Ovary (tissue), 9 donors: ENCODE results near the gene EPM2AIP1. TPM values are rescaled to one million over a fixed set of nuclear protein-coding genes. Genes with fewer than 3 reads are reported as not detected.

Experiments
- DNase-seq, 5 donors: peaks; one replicate each; pipeline ENCODE4 v3.0.0-alpha.2; 2019 to 2020
- H3K27ac ChIP-seq, 2 donors: fragments of 200-600 bp; one replicate each; pipeline versions ENCODE4 v1.5.1 to v1.8.0; 2019 to 2022
- H3K27me3 ChIP-seq: fragments of 200-600 bp; one replicate; pipeline ENCODE4 v1.8.0; 2022
- H3K36me3 ChIP-seq: fragments of 200-600 bp; sonication (generic); one replicate; pipeline ENCODE4 v1.5.1; 2019
- H3K4me1 ChIP-seq: one replicate; pipeline ENCODE4 v1.8.1; 2013; ENCODE audit warnings: mild to moderate bottlenecking, moderate library complexity; ENCODE audit not compliant: insufficient read depth
- H3K4me3 ChIP-seq: fragments of 200-600 bp; sonication (generic); one replicate; pipeline ENCODE4 v1.5.1; 2017
- H3K9me3 ChIP-seq, 2 donors: fragments of 200-600 bp in 1 of 2; sonication (generic) in 1 of 2; one replicate each; pipeline versions ENCODE4 v1.5.1 to v1.8.1; 2013 to 2019; ENCODE audit warnings: mild to moderate bottlenecking in 1 of 2, moderate library complexity in 1 of 2
- EP300 ChIP-seq: sonication (generic); formaldehyde crosslinking; IDR thresholded peaks from one replicate; pipeline ENCODE4 v1.6.1; 2017; ENCODE audit warnings: antibody characterized with exemption
- POLR2A ChIP-seq: fragments of 450-650 bp; IDR thresholded peaks from one replicate; pipeline ENCODE4 v1.6.1; 2017; ENCODE audit warnings: antibody characterized with exemption, mild to moderate bottlenecking, moderate library complexity
- WGBS, 3 donors: extraction: QIAGEN DNeasy Blood & Tissue Kit in 1 of 3; methylation state at CpG; one replicate each; pipeline versions ENCODE4 v1.1.5 to v1.1.7; 2013 to 2017; 5-methylcytosine and 5-hydroxymethylcytosine counted together
- intact Hi-C, 4 donors: fragments of 100-400 bp; cut with DNase I; formaldehyde crosslinking; loops; one replicate each; pipeline versions ENCODE4 v1.11.0 to v1.15.1; 2022 to 2023
- polyA plus RNA-seq, 2 donors: library from polyadenylated mRNA; stranded (reverse); fragments of 200-250 nt in 1 of 2; fragments of 350-450 nt in 1 of 2; fragmentation: Illumina TruSeq in 1 of 2; extraction: RNeasy Lipid Tissue Mini Kit (QIAGEN cat#74804) in 1 of 2; gene quantifications; one replicate each; pipeline ENCODE4 v1.2.3, GENCODE V29; 2013 to 2014
- total RNA-seq, 7 donors: library from RNA; depleted of rRNA in 2 of 7; stranded (reverse); fragments of >200 nt in 2 of 7; fragmentation: NEBNext Ultra II Directional in 3 of 7; extraction: Animal tissue kit (Norgen Biotek cat#: 25700) in 3 of 7; gene quantifications; one replicate each; pipeline versions ENCODE4 v1.1.0 to v1.2.4, GENCODE V29; 2016 to 2023
- TF ChIP-seq, protein P1 (sequence below), 3 donors: fragments of 450-650 bp in 2 of 3; fragments of 200-600 bp in 1 of 3; IDR thresholded peaks; one replicate each; pipeline versions ENCODE4 v1.5.1 to v1.8.0; 2016 to 2022; ENCODE audit warnings: antibody characterized with exemption in 3 of 3, mild to moderate bottlenecking in 1 of 3
- donor health status: DM: no; HTN: no; CAD: no; lungs with moderate emphysema.
- donor health status: DM: no; HTN: no; CAD: no.
- donor health status: Bipolar disorder and iron deficiency.
- donor health status: DM: yes; HTN: yes; CAD: no.
- donor health status: DM: no; HTN: no; CAD: no.
- donor health status: DM: yes; HTN: yes; CAD: no.

Gene EPM2AIP1
- total and polyA plus RNA-seq, 9 donors, result 10.2 to 40.0 (median 31.8) TPM

DNA sequence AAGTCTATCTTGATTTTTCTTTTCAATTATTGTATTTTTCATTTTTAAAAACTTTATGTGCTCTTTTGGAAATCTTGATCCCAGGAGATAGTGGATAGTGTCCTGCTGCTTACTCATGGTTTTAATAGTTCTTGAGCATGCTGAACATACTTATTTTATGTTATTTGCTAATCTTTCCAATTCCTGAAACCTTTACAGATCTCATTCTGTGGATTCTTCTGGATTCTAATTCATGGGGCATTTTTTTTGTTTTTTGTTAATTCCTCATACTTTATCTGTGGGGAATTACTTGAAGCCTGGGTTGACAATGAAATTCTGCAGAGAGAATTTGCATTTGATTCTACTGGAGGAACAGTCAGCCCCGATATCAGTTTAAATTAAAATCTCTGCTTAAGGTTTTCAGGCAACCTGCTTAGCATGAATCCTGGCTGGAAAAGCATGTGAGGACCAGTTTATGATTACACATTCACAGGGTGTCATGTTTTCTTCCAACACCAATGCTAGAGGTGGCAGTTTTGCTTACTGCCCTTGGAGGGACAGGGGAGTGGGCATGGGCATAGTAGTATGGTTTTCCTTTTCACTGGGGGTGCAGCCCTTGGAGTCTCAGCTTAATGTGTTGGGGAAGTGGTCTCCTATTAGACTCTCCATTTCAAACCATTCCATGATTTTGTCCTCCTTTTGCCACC is 46.4 kb upstream of the EPM2AIP1 start:
- intact Hi-C loops, result no loop called here
- H3K36me3 ChIP-seq, result no peaks in the 10 kb centered on the region
- 88 to 100% (median 97%) methylated on average over 1 of the region's 1 CpG for WGBS, 3 donors
- H3K27me3 ChIP-seq, result no peaks in the 10 kb centered on the region
- DNase-seq, result no peak
- H3K4me1 ChIP-seq, result no peaks in the 10 kb centered on the region
- no peaks in the 10 kb centered on the region for H3K9me3 ChIP-seq
- TF ChIP-seq EP300 (no peak), POLR2A (no peak)
- TF ChIP-seq, protein P1, sequence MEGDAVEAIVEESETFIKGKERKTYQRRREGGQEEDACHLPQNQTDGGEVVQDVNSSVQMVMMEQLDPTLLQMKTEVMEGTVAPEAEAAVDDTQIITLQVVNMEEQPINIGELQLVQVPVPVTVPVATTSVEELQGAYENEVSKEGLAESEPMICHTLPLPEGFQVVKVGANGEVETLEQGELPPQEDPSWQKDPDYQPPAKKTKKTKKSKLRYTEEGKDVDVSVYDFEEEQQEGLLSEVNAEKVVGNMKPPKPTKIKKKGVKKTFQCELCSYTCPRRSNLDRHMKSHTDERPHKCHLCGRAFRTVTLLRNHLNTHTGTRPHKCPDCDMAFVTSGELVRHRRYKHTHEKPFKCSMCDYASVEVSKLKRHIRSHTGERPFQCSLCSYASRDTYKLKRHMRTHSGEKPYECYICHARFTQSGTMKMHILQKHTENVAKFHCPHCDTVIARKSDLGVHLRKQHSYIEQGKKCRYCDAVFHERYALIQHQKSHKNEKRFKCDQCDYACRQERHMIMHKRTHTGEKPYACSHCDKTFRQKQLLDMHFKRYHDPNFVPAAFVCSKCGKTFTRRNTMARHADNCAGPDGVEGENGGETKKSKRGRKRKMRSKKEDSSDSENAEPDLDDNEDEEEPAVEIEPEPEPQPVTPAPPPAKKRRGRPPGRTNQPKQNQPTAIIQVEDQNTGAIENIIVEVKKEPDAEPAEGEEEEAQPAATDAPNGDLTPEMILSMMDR (IDR thresholded peaks at IDR 0.05), result no peak
- H3K4me3 ChIP-seq, result no peak overlapping the region
- H3K27ac ChIP-seq, result no peak overlapping the region

DNA sequence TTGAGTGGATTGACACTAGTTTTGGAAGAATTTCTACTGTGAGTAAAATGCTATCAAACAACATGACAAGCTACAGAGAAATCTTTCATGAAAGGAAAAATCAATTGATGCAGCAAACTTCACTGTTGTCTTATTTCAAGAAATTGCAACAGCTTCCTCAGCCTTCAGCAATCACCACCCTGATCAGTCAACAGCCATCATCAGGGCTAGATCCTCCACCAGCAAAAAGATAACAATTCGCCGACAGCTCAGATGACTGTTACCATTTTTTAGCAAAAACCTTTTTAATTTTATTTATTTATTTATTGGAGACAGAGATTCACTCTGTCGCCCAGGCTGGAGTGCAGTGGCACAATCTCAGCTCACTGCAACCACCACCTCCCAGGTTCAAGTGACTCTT is 44.4 kb upstream of the EPM2AIP1 start:
- H3K36me3 ChIP-seq, result no peaks in the 10 kb centered on the region

DNA sequence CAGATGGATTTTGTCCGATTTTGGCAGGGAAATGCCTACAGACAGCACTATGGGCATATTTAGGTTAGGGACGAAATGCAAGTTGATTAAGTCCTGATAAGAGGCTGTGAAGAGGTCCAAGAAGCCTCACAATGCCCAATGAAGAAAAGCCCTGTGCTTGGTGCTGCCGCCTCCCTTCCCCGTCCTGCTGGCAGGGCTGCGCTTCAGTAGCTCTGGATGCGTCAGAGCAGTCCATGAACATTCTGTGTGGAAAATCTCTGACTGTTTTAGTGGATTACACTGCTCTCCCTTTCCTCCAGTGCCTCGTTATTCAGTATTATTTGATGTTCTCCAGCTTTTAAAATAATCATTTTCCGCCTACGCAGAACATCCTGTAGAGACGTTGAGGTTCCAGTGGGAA is 40.0 kb upstream of the EPM2AIP1 start:
- H3K27me3 ChIP-seq, result no peaks in the 10 kb centered on the region
- 14 to 32% (median 31%) methylated on average over 10 of the region's 10 CpGs for WGBS, 3 donors
- intact Hi-C loops, result no loop called here
- peaks cover 9% of the 10 kb centered on the region for H3K4me1 ChIP-seq
- H3K9me3 ChIP-seq, result no peaks in the 10 kb centered on the region
- no peak overlapping the region for H3K4me3 ChIP-seq
- H3K27ac ChIP-seq, result peak overlapping the region in 1 of 2 donors; percentile 26
- H3K36me3 ChIP-seq, result no peaks in the 10 kb centered on the region
- peak; percentile 33 to 70 (median 46) for DNase-seq
- TF ChIP-seq, protein P1 (IDR thresholded peaks at IDR 0.05), result no peak
- TF ChIP-seq POLR2A, result no peak
- TF ChIP-seq EP300, result no peak

More for the DNA sequence above, 44.4 kb upstream of the EPM2AIP1 start:
- intact Hi-C loops, result no loop called here
- H3K9me3 ChIP-seq, result no peaks in the 10 kb centered on the region
- no peak overlapping the region for H3K27ac ChIP-seq
- H3K27me3 ChIP-seq, result no peaks in the 10 kb centered on the region
- TF ChIP-seq, protein P1 (IDR thresholded peaks at IDR 0.05), result no peak
- TF ChIP-seq EP300 (no peak), POLR2A (no peak)
- H3K4me3 ChIP-seq, result no peak overlapping the region
- 98 to 99% (median 99%) methylated on average over 3 of the region's 3 CpGs for WGBS, 3 donors
- DNase-seq, result no peak
- H3K4me1 ChIP-seq, result peaks cover 6% of the 10 kb centered on the region

DNA sequence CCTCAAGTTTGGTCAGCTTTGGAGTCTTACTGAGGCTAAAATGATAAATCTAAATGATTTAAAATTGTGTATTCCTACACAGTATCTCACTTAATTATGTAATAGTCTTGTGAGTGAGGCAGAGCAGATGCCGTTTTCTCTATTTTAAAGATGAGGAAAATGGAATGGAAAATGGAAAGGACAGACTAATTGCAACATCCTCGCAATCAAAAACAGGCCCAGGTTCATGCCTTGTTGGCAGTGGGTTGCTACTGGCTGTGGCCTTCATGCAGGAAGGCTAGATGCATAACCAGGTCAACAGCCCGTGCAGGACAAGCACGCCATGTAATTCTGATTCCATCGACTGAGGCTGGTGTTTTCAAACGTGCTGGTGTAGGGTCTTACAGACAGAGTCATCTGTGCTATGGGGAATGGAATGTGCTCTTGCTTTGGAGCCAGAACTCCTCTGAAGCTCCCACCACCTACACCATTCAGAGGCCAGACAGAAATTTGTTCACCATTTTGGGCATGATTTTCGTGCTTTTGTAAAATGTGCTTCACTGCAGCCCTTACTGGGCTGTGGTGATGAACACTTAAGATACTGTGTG is 38.3 kb upstream of the EPM2AIP1 start:
- no peak for TF ChIP-seq POLR2A
- TF ChIP-seq EP300, result no peak
- TF ChIP-seq, protein P1 (IDR thresholded peaks at IDR 0.05), result no peak
- Histone ChIP-seq H3K4me3 (no peak overlapping the region), H3K4me1 (peaks cover 9% of the 10 kb centered on the region), H3K36me3 (no peaks in the 10 kb centered on the region), H3K27ac (no peak overlapping the region), H3K9me3 (no peaks in the 10 kb centered on the region), H3K27me3 (no peaks in the 10 kb centered on the region)
- 32 to 46% (median 34%) methylated on average over 7 of the region's 7 CpGs for WGBS, 3 donors
- peak in 1 of 5 donors; percentile 34 for DNase-seq
- intact Hi-C loops, result no loop called here
